HG02938 (cell line): ENCODE results near the gene NPFFR1.

Source experiments
- ATAC-seq: cut with Tn5 transposase; IDR thresholded peaks from one replicate; pipeline ENCODE4 v1.9.1; 2021; ENCODE audit warnings: mild to moderate bottlenecking, moderate library complexity; ENCODE audit not compliant: unreplicated experiment

Gene NPFFR1, protein sequence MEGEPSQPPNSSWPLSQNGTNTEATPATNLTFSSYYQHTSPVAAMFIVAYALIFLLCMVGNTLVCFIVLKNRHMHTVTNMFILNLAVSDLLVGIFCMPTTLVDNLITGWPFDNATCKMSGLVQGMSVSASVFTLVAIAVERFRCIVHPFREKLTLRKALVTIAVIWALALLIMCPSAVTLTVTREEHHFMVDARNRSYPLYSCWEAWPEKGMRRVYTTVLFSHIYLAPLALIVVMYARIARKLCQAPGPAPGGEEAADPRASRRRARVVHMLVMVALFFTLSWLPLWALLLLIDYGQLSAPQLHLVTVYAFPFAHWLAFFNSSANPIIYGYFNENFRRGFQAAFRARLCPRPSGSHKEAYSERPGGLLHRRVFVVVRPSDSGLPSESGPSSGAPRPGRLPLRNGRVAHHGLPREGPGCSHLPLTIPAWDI

DNA sequence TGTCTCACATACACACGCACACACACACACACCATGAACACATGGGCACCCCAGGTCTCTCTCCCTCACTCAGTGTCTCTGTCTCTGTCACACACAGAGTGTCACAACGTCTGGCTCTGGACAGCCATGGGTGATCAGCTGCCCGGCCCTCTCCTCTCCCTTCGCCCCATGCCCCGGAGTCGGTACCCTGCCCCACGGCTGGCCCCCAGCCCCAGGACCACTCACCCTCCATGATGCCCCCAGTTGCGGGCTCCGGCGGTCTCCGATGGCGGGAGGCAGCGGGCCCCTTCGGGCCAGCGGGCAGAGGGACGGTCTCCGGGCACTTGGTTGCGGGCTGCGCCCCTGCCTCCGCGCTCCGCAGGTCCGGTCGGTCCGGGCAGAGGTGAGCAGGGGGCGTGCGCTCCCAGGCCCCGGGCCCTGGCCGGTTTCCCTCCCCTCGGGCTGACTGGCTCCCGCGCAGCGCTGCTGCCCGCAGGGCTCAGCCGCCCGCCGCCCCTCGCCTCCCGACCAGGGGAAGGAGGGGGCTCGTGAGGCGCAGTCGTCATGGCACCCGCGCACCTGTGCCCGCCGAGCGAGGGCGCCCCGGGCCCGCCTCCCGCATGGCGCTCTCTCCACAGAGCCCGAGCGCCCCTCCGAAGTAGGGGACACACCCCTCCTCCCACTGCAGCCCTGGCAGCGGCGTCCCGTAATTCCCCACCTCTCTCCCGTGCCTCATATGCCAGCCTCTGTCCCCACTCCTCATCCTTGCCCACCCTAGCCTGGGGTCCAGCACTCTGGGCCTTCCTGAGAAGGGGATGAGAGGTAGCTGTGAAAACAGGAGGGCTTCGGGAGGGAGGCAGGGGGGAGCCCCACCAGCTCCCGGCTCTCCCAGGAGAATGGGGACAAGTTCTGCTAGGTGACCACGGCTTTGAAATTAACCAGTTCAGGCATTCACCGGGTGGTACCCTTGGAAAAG, at the start of gene NPFFR1:
NPFFR1 (minus strand) TSS at position 560 of the 955 bp plus-strand sequence; CDS start at position 232, 328 bp downstream.
- ATAC-seq: no peak

DNA sequence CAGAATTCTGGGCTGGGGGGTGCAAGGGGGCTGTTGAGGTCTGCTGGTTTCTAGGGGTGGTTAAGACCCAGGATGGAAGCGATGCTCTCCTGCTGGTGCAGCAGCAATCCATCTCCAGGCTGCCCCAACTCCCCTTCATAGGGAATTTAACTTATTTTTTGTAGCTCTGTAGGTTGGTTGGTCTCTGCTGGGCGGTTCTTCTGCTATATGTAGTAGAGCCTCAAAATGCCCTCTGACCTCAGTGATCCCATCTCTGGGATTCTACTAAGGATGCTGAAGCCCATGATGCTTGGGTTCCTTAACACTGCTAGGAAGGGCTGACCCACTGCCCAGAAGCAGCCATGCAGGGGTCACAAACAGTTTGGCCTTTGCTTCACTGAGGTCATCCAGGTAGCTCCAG, 49.5 kb upstream of the NPFFR1 start:
- ATAC-seq: no peak

DNA sequence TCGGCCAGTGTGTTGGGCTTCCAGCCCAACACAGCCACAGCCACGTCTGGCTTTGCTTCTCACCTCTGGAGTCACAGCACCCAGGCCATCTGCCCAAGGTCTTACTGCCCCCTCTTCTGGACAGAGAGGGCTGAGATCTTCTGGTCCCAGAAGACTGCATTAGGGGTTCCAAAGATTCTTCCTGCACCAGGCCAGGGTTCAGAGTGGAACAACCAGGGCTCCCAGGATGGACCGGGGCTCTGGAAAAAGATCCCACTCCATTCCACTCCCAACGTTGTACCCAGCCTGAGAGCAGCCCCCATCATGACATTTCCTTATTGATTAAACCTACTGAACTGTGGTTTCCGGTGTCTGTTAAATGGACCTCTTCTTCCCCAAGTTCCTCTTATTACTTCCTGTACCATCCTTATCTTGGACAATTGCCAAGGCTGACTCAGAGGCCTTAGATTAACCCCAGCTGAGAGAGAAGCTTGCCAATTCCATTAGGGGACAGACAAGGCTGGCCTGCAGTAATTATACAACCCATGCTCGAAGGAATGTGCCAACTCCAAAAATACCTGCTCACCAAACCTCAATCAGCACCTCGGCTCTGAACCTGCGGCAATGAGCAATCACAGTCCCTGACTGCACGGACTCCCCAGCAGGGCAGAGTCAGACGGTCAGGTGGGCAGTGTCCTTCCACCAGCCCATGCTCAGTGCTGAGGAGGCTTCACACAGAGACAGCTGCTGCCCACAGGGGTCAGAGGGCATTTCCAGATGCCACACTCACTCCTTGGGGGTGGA, 47.9 kb upstream of the NPFFR1 start:
- ATAC-seq: peak; percentile 65

DNA sequence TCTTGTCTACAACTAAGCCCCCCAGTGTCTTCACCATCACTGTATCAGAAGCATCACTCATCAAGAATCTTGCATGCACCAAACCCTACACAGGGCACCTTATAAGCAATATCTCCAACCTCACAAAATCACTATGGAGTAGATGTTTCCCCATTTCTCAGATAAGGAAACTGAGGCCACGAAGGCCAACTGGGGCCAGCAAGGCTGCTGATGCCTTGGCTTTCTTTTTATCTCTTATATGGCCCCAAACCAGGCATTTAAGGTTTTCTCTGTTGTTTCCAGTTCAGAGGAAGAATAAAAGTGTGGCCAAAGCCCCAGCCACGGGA, 47.3 kb upstream of the NPFFR1 start:
- ATAC-seq: no peak

DNA sequence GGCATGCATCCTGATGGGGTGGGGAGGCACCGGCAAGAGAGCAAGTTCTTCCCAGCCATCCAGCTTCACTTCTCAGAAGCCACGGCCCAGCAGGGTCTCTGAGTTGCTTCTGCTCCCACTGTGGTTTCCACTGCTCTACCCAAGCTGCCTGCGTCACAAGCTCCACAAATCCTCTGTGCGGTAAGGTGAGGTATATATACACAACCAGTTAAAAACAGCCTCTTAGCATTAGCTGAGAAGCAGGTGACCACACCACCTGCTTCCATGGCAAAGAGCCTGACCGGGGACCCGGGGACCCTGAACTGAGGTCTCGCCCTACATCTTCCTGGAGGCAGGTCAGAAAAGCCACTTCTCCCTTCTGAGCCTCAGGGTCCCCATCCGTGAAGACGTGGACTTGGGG, 46.9 kb upstream of the NPFFR1 start:
- no peak for ATAC-seq

DNA sequence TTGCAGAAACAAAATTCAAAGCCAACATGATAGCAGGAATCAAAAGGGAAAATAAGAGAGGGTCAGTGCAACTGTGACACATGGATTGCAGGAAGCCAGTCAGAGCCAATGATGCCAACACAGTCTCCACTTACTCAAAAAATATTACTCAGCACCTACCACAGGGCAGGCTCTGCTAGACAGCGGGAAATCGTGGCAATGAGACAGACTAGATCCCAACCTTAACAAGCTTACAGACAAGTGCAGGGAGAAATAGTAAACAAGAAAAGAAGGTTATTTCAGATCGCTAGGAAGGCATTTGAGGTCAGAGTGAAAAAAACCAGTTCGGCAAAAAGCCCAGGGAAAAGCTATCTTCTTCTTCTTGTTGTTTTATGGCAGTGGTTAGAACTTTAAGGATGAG, 45.2 kb upstream of the NPFFR1 start:
- ATAC-seq: no peak

DNA sequence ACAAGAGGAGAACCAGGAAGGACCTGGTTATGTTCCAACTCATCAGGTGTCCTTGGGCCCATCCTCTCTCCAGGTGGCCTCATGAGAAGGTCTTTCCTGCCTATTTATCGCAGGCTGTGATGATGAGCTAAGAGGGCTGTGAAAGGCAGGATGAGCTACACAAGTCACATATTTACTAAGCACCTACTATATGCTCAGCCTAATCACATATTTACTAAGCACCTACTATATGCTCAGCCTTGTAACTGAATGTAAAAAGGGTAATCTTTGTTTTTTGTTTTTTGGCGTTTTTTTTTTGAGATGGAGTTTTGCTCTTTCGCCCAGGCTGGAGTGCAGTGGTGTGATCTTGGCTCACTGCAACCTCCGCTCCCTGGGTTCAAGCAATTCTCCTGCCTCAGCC, 44.2 kb upstream of the NPFFR1 start:
- ATAC-seq: no peak

DNA sequence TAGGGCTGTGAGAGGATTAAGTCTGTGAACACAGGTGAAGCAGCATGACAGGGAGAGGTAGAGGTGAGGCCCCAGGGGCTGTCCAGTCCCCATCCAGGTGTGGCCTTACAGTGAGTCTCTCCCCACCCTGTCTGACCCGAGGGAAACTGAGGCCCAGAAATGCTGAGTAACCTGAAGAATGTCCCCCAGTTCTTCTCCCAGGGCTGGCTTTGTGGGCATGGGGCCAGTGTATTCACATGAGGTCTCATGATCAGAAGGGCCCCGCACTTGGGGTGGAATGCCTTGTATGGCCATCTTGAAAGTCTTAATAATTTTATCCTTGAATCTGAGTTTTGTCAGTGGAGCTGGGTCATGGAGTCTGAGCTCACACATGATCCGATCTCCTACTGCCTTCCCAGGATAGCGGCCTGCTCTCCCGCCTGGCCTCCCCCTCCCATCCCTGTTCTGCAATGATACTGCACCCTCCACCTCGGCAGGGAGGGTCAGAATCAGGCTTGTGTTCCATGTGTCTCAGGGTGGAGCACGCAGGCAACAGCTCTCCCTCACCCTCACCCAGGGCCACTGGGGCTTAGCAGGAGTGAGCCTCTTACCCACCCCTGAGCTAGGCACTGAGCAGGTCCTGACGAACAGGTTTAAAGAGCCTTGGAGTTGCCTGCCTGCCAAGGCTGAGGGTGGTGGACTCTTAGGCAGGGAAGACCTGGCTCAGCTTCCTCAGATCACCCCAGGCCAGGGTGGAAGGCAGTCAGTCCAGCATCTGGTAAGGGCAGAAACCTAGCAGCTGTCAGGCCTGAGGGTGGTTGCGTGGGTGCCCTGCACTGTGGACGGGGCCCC, 41.4 kb upstream of the NPFFR1 start:
- ATAC-seq: no peak

DNA sequence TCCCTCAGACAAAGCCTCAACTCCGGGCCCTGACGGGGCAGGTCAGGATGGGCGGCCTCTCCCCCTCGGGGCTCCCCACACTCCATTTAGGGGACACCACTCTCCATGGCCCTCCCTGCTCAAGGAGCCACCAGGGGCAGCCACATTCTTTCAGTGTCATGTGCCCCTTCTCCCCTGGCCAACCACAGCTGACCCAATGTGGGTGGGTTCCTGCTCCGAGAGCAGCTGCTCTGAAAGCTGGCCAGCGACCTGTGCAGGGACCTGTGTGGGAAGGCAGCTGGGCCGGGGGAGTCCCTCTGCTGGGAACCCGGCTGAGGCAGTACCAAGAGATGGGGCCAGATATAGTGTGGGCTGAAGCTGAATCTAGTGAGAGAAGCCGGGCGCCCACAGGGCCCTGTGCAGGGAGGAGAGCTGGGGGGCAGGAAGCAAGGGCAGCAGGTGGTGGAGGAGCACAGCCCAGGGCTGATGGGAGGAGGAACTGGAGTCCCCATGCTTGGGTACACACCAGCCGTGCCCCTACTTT, 40.6 kb upstream of the NPFFR1 start:
- ATAC-seq: no peak

DNA sequence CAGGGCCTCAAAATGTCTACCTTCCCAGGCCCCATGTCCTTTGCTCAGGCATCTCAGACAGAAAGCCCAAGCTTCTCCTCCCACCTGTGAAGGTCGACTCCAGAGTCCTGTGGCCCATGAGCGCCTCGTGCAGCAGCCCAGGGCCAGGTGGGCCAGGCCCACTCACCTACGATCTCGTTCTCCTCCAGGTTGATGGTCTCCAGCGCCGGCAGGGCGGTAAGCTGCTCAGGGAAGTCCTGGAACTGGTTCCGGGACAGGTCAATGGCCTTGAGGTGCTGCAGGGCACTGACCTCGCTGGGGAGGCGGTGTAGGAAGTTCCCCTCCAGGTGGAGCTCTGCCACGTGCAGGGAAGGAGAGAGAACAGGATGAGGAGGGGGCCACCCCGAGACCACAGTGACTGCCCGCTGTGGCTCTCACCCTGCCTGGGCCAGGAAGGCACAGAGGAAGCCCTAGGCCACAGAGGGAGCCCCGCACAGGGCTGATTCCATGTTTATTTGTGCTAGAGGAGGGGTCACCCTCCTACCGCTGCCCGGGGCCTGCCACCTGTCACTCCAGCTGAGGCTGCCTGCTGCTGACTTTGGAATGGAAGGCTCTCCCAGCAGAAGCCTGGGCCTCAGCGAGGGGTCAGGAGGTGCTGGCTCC, 40.0 kb upstream of the NPFFR1 start:
- ATAC-seq: no peak

DNA sequence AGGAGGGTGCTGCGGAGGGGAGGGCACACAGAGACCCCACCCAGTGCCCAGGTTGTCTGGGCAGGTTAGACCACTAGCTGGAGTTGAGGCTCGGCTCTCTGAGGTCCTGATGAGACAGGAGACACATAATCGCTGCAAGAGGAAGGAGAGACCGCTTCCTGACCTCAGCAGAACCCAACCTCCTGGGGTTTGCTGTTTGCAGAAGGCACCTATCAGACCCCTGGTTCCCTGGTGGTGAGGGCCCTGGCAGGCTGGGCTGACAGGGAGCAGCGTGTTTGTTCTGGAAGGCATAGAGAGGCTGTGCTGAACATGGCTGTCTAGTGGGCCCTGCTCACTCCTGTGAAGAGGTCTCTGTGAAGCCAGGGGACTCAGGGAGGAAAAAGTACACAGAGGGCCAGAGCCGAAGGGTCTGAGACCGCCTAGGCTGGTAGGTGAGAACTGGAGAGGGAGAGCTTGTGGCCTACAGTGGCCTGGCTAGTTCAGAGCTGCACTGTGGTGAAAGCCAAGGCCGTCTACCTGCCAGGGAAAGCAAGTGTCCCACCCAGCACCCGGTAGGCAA, 39.4 kb upstream of the NPFFR1 start:
- ATAC-seq: no peak

DNA sequence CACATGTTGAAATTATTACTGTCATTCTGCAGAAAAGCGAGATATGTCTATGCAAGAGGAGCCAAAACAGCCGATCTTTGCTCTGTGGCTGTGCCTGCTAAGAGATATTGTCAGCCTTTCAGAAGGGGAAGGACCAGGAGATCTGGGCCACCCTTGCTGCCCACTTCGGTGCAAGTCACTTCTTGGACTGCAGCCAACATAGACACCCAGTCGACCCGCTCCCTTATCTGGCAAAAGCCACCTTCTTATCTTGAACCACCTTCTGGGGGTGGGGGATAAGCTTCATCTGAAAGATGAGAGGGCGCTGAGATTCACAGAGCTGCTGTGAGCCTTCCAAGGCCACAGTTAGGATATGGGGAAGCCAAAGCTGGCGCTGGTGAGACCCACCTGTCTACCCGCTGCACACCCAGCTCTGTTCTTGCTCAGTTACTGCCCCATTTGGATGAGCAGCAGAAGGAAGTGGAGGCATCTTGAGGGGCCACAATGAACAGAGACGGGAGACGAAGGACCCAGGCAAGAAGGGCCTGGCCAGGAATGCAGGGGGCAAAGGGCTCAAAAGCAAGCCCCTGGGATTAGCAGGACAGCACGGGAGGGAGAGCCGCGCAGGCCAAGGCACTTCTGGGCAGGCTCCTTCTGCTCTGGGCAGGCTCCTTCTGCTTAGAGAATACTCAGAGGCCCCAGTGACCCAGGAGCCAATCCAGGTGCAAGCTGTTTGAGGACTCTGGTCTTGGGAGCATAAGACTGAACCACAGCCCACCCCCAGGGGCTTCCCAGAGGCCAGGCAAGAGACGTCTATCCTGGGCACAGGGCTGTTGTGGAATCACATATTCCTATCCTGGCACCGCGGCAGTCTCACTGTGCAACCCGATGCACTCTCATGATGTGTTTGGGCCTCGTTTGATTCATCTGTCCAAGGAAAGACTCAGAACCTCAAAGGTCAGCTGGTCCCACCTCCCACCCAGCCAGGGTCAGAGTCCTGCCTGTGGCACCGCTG, 38.4 kb upstream of the NPFFR1 start:
- no peak for ATAC-seq

DNA sequence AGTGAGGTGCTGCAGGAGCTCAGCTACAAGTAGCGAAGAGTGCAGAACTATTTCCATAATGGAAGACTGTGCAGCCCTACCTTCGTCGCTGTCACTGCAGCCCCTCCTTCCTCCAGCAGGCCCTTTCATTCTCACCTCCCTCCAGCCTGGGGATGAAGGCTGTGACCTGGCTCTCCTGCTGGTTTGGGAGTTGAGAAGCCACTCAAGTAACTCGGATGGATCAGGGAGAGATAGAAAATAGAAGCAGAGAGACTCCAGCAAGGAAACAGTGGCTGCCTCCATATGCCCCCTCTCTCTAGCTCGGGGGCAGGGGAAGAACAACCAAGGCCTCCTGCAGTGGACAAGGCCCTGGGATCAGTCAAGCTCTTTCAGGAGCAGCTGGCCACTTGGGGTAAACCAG, 37.4 kb upstream of the NPFFR1 start:
- ATAC-seq: no peak

DNA sequence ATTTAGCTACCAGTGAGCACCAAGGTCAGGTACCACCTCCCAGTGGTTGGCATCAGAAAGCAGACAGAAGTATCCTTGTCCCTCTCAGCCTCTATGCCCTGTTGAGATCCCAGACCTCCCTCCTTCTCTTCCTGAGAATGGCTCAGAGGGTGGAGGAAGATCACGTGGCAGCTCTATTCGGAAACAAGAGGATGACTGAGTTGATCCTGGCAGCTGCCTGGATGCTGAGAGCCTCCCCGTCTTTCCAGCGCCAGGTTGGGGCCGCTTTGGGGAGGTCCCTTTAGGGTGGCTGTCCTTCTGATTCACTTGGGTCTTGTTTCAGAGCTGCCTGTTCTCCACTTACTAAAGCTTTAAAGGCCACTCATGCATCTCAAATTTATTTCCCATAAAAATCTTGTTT, 36.9 kb upstream of the NPFFR1 start:
- no peak for ATAC-seq

DNA sequence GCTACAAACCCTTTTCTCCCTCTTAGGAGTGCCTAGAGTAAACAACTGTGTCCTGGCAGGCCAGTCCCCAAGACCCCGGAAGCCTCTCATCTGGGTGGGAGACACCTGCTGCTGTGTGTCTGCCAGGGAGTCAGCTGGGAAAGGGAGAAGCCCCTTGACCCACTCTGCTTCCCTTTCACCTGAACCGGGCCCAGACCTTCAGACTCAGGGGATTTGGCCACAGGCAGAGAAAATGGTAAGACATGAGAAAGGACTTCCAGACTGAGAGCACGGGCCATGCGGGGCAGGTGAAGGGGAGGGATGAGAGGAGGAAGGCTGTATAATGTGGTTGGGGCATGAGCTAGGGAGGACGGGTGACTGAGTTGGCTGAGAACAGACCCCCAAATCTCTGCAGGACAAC, 36.0 kb upstream of the NPFFR1 start:
- no peak for ATAC-seq

DNA sequence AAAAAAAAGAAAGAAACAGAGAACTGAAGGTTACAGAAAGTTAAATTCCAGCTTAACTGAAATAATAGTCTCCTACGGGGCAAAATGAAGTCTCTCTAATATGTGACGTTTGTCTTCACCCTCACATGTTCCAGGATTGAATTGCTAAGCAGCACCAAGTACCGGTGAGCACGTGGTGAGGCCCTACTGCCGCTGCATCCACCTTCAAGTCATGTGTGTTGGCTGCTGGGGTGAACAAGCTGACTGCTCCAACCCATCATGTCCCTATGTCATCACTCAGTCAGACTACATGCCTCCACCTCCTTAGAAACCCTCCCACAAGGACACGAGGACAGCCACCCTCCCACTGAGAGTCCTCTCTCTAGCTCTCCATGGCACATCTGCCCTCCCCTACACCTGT, 35.4 kb upstream of the NPFFR1 start:
- no peak for ATAC-seq

DNA sequence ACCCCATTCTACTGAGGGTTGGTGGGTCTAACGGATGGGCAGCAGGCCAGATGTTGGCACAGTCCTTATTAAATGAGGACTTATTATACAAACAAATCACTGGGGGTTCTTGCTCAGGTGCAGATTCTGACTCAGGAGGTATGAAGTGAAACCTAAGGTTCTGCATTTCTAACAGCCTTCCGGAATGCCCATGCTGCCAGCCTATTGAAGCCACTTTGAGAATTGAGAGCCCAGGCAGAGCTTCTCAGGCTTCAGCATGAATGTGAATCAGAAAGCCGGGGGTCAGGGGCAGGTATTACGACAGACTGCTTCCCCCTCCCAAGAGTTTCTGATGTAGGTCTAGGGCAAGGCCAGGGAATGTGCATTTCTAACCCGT, 34.1 kb upstream of the NPFFR1 start:
- no peak for ATAC-seq

DNA sequence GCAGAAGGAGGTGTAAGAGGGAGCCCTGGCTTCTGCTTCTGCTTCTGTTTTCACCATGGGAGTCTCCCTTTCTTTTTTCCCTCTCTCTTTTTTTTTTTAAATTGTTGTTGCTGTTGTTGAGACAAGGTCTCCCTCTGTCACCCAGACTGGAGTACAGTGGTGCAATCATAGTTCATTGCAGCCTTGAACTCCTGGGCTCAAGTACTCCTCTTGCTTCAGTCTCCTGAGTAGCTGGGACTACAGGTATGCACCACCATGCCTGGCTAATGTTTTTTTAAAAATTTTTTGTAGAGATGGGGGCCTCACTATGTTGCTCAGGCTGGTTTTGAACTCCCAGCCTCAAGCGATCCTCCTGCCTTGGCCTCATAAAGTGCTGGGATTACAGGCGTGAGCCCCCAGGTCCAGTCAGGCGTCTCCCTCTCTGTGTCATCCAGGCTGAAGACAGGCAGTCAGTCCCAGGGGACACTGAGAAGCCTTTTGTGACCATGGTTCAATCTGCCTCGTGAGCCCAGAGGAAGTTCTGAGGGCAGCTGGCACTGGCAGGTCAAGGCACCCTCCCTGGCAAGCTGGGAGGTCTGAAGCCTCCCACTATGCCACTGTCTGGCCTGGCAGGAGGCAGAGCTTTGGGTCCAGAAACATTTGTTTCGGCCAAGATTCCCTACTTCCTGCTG, 33.6 kb upstream of the NPFFR1 start:
- no peak for ATAC-seq
